HepG2 (cell line): ENCODE results near the gene TMEM233. TPM values are rescaled to one million over a fixed set of nuclear protein-coding genes. Genes with fewer than 3 reads are reported as not detected.
A peak's percentile ranks its signal among the peaks of the same experiment; 100 is the strongest.

Source experiments
- ATAC-seq: fragments of 200-7000 bp; cut with Tn5 transposase; 3 replicates; pipeline ENCODE4 v1.9.1; 2020; ENCODE audit warnings: mild to moderate bottlenecking, moderate library complexity
- BruUV-seq: library from RNA; stranded (reverse); fragments of 400-500 nt; replicated peaks from 2 replicates; lab custom pipeline; 2021; lab: Mats Ljungman, UMichigan
- CTCF ChIA-PET: fragments of 300-600 bp; formaldehyde crosslinking; extraction: SDS; loops from one replicate; lab custom pipeline; 2021; ENCODE audit warnings: low total read pairs, inconsistent platforms, low intra/inter-chr PET ratio; lab: Yijun Ruan, JAX
- POLR2A ChIA-PET: fragments of 350-600 bp; sonication (Branson Sonifier 250); formaldehyde crosslinking; loops from one replicate; lab custom pipeline; 2020; ENCODE audit warnings: antibody characterized with exemption, inconsistent platforms; lab: Yijun Ruan, JAX
- DNase-seq: peaks from one replicate; pipeline ENCODE4 v3.0.0-alpha.2; 2015; ENCODE audit warnings: low spot score
- FAIRE-seq: peaks from 3 replicates; lab custom pipeline; 2011; peaks lifted over from hg19 to GRCh38; lab: Jason Lieb, UNC
- H2AFZ ChIP-seq: one replicate; pipeline ENCODE4 v1.6.1; 2011; ENCODE audit warnings: low read length, inconsistent platforms
- H3K27ac ChIP-seq: fragments of 300-600 bp; 3 replicates; pipeline ENCODE4 v1.8.0; 2011; ENCODE audit warnings: mixed run types, mild to moderate bottlenecking, mixed read lengths, low read length, inconsistent platforms; ENCODE audit not compliant: insufficient read depth; ENCODE audit errors: extremely low read length
- H3K27me3 ChIP-seq, 2 experiments: fragments of 200-600 bp in 1 of 2; 2 replicates in 1 of 2; 3 replicates in 1 of 2; pipeline versions ENCODE4 v1.6.0 to v1.8.0; 2011; ENCODE audit warnings: low read length in 2 of 2, mild to moderate bottlenecking in 2 of 2, moderate library complexity in 2 of 2, inconsistent platforms in 1 of 2; ENCODE audit not compliant: insufficient read depth in 2 of 2, control insufficient read depth in 1 of 2
- H3K36me3 ChIP-seq, 2 experiments: fragments of 200-600 bp in 1 of 2; replicated peaks in 1 of 2; 2 replicates in 1 of 2; 3 replicates in 1 of 2; pipeline versions ENCODE4 v1.5.1 to v1.8.0; 2011; ENCODE audit warnings: low read length in 2 of 2, inconsistent platforms in 1 of 2; ENCODE audit not compliant: insufficient read depth in 2 of 2, control insufficient read depth in 1 of 2
- H3K4me1 ChIP-seq: 2 replicates; pipeline ENCODE4 v1.5.1; 2012; ENCODE audit warnings: low read length, inconsistent platforms; ENCODE audit not compliant: insufficient read depth
- H3K4me2 ChIP-seq: 2 replicates; pipeline ENCODE4 v1.6.0; 2011; ENCODE audit warnings: low read depth, low read length, inconsistent platforms
- H3K4me3 ChIP-seq, 3 experiments: fragments of 200-600 bp in 1 of 3; sonication (generic), shearing (Covaris generic) in 1 of 3; replicated peaks in 1 of 3; 2 replicates each; pipeline ENCODE4 v1.5.1; 2011 to 2016; ENCODE audit warnings: low read length in 3 of 3, inconsistent platforms in 2 of 3, low read depth in 2 of 3, mild to moderate bottlenecking in 2 of 3, control low read depth in 1 of 3, mixed read lengths in 1 of 3; ENCODE audit not compliant: insufficient read depth in 1 of 3
- H3K79me2 ChIP-seq: one replicate; pipeline ENCODE4 v1.6.1; 2011; ENCODE audit warnings: low read length, inconsistent platforms; ENCODE audit not compliant: insufficient read depth
- H3K9ac ChIP-seq: 2 replicates; pipeline ENCODE4 v1.6.0; 2011; ENCODE audit warnings: mild to moderate bottlenecking, low read depth, low read length, inconsistent platforms; ENCODE audit not compliant: insufficient read depth
- H3K9me3 ChIP-seq: 2 replicates; pipeline ENCODE4 v1.5.1; 2012; ENCODE audit warnings: mild to moderate bottlenecking, low read length
- H4K20me1 ChIP-seq: 2 replicates; pipeline ENCODE4 v1.6.0; 2011; ENCODE audit warnings: inconsistent platforms, mild to moderate bottlenecking, low read length, moderate library complexity; ENCODE audit not compliant: insufficient read depth
- SRSF4 ChIP-seq: fragments of 200-400 bp; formaldehyde crosslinking; IDR thresholded peaks from one replicate; pipeline ENCODE4 v1.6.1; 2018; ENCODE audit warnings: mild to moderate bottlenecking, low read depth, low read length, moderate library complexity; ENCODE audit not compliant: poor library complexity, severe bottlenecking
- ZSCAN22 ChIP-seq: sonication (generic); formaldehyde crosslinking; IDR thresholded peaks from 2 replicates; pipeline ENCODE4 v1.4.0; 2020; ENCODE audit warnings: mild to moderate bottlenecking, missing genetic modification reagents
- WGBS: methylation state at CpG from one replicate; pipeline ENCODE4 v1.1.6; 2017; ENCODE audit warnings: low lambda C conversion rate; 5-methylcytosine and 5-hydroxymethylcytosine counted together
- in situ Hi-C: cut with HindIII; loops from 2 replicates; pipeline ENCODE4 v1.10.0; 2017; ENCODE audit warnings: low pct_unique_long_range_greater_than_20kb; ENCODE audit not compliant: extremely low pct_ligation_motif_present
- intact Hi-C: fragments of 100-400 bp; cut with micrococcal nuclease; formaldehyde crosslinking; loops from one replicate; pipeline ENCODE4 v1.10.0; 2022; ENCODE audit not compliant: unreplicated experiment
- polyA plus RNA-seq, 8 experiments: library from polyadenylated mRNA; depleted of rRNA in 3 of 8; stranded (reverse) in 7 of 8; unstranded in 1 of 8; fragments of >200 nt; fragmentation: Illumina TruSeq in 4 of 8; extraction: Trizol in 4 of 8; gene quantifications; 2 replicates each; pipeline versions ENCODE4 v1.2.1 to v1.2.3, GENCODE V29; 2011 to 2016; ENCODE audit warnings: low read depth in 4 of 8, missing spikeins in 1 of 8, mixed read lengths in 1 of 8; ENCODE audit not compliant: insufficient read depth in 1 of 8
- total RNA-seq, 5 experiments: library from RNA; depleted of rRNA; stranded (reverse); fragments of >200 nt; fragmentation: Illumina TruSeq; extraction: Trizol; gene quantifications; 2 replicates each; pipeline ENCODE4 v1.2.3, GENCODE V29; 2016; ENCODE audit warnings: low read depth in 1 of 5
- TF ChIP-seq, protein P1 (sequence below): IDR thresholded peaks from 2 replicates; pipeline ENCODE4 v1.4.0; 2020; ENCODE audit warnings: mild to moderate bottlenecking, missing genetic modification reagents
- TF ChIP-seq, protein P2 (sequence below): sonication (generic); formaldehyde crosslinking; conservative IDR thresholded peaks from 2 replicates; pipeline ENCODE4 v1.5.0; 2020; ENCODE audit warnings: missing genetic modification reagents
- TF ChIP-seq, protein P3 (sequence below): fragments of 450-650 bp; IDR thresholded peaks from 2 replicates; pipeline ENCODE4 v1.6.1; 2017; ENCODE audit warnings: mild to moderate bottlenecking

TMEM233 gene
- total and polyA plus RNA-seq, 2 of the 13 experiments (the other 11 are each of a cell fraction or from before 2014, with no cell fraction given): 0.03 TPM; not detected in 1

DNA sequence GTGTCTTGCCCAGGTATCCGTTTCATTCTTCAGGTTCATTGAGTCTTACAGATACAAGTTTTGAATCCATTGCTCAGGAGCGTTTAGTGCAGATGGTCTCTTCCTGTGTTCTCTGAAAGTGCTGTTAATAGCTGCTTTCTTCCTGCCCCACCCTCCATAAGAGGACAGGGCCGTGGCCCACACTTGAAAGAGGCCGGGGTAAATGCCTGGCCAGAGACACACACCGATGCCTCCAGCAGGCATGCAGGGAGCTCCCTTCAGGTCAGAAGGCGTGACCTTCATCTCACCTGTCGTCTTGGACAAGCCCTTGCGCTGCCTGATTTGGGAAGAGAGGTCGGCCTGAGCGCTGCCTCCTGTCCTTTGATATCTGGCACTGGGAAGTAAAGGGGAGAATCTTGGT is 85.9 kb downstream of the TMEM233 start:
- in situ Hi-C loops: no loop called here
- no peak overlapping the region for H2AFZ ChIP-seq
- TF ChIP-seq, protein P1, sequence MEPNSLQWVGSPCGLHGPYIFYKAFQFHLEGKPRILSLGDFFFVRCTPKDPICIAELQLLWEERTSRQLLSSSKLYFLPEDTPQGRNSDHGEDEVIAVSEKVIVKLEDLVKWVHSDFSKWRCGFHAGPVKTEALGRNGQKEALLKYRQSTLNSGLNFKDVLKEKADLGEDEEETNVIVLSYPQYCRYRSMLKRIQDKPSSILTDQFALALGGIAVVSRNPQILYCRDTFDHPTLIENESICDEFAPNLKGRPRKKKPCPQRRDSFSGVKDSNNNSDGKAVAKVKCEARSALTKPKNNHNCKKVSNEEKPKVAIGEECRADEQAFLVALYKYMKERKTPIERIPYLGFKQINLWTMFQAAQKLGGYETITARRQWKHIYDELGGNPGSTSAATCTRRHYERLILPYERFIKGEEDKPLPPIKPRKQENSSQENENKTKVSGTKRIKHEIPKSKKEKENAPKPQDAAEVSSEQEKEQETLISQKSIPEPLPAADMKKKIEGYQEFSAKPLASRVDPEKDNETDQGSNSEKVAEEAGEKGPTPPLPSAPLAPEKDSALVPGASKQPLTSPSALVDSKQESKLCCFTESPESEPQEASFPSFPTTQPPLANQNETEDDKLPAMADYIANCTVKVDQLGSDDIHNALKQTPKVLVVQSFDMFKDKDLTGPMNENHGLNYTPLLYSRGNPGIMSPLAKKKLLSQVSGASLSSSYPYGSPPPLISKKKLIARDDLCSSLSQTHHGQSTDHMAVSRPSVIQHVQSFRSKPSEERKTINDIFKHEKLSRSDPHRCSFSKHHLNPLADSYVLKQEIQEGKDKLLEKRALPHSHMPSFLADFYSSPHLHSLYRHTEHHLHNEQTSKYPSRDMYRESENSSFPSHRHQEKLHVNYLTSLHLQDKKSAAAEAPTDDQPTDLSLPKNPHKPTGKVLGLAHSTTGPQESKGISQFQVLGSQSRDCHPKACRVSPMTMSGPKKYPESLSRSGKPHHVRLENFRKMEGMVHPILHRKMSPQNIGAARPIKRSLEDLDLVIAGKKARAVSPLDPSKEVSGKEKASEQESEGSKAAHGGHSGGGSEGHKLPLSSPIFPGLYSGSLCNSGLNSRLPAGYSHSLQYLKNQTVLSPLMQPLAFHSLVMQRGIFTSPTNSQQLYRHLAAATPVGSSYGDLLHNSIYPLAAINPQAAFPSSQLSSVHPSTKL: no peak
- TF ChIP-seq ZSCAN22 (CRISPR knock-in tag) (no peak), SRSF4 (no peak)
- TF ChIP-seq, protein P2, sequence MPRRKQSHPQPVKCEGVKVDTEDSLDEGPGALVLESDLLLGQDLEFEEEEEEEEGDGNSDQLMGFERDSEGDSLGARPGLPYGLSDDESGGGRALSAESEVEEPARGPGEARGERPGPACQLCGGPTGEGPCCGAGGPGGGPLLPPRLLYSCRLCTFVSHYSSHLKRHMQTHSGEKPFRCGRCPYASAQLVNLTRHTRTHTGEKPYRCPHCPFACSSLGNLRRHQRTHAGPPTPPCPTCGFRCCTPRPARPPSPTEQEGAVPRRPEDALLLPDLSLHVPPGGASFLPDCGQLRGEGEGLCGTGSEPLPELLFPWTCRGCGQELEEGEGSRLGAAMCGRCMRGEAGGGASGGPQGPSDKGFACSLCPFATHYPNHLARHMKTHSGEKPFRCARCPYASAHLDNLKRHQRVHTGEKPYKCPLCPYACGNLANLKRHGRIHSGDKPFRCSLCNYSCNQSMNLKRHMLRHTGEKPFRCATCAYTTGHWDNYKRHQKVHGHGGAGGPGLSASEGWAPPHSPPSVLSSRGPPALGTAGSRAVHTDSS: no peak
- TF ChIP-seq, protein P3, sequence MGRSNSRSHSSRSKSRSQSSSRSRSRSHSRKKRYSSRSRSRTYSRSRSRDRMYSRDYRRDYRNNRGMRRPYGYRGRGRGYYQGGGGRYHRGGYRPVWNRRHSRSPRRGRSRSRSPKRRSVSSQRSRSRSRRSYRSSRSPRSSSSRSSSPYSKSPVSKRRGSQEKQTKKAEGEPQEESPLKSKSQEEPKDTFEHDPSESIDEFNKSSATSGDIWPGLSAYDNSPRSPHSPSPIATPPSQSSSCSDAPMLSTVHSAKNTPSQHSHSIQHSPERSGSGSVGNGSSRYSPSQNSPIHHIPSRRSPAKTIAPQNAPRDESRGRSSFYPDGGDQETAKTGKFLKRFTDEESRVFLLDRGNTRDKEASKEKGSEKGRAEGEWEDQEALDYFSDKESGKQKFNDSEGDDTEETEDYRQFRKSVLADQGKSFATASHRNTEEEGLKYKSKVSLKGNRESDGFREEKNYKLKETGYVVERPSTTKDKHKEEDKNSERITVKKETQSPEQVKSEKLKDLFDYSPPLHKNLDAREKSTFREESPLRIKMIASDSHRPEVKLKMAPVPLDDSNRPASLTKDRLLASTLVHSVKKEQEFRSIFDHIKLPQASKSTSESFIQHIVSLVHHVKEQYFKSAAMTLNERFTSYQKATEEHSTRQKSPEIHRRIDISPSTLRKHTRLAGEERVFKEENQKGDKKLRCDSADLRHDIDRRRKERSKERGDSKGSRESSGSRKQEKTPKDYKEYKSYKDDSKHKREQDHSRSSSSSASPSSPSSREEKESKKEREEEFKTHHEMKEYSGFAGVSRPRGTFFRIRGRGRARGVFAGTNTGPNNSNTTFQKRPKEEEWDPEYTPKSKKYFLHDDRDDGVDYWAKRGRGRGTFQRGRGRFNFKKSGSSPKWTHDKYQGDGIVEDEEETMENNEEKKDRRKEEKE: no peak
- TF ChIP-seq, all 625 proteins: peak for 0
- 98% methylated on average over 6 of the region's 10 CpGs for whole genome bisulfite sequencing
- no TSS peak for BruUV-seq
- Histone ChIP-seq H3K27me3 (no peaks in the 10 kb centered on the region), H3K4me1 (peaks cover 64% of the 10 kb centered on the region), H3K4me3 (no peak overlapping the region), H3K9ac (no peak overlapping the region), H3K9me3 (no peaks in the 10 kb centered on the region), H4K20me1 (0 out of 2 replicates have a peak, but pooled peaks cover 2% of the 10 kb centered on the region), H3K4me2 (no peak overlapping the region), H3K36me3 (peaks cover 28 to 66% of the 10 kb centered on the region in 2 experiments), H3K27ac (peak overlapping the region; percentile 6), H3K79me2 (no peaks in the 10 kb centered on the region)
- ATAC-seq: no peak
- POLR2A ChIA-PET: no interaction called here
- no peak for FAIRE-seq
- no peak for DNase-seq
- intact Hi-C loops: no loop called here
- CTCF ChIA-PET: no interaction called here
